ENCODE data around the gene TTLL8.
A peak's percentile ranks its signal among the peaks of the same experiment; 100 is the strongest.

Gene TTLL8

GRCh38 chr22:49976439-49977175, 81.5 kb downstream of the TTLL8 start:
- DNase-seq, result no peak

- no peak for DNase-seq
Measured at GRCh38 chr22:49975543-49976389, 82.3 kb downstream of the TTLL8 start.

GRCh38 chr22:49973018-49973961, 84.8 kb downstream of the TTLL8 start:
- DNase-seq, result no peak

- no peak for DNase-seq
Measured at GRCh38 chr22:49972163-49973017, 85.7 kb downstream of the TTLL8 start.

GRCh38 chr22:49971232-49972162, 86.6 kb downstream of the TTLL8 start:
- DNase-seq, result no peak

- peak; percentile 97 for DNase-seq
Measured at GRCh38 chr22:49970528-49971231, 87.4 kb downstream of the TTLL8 start.

- no peak for DNase-seq
Measured at GRCh38 chr22:49969751-49970527, 88.2 kb downstream of the TTLL8 start.

GRCh38 chr22:49968831-49969661, 89.1 kb downstream of the TTLL8 start:
- no peak for DNase-seq

All from NCI-H2171 (cell line).